ENCODE data around the gene PITPNM3.

PITPNM3 gene

GRCh38 chr17:6551356-6551755, 5.0 kb downstream of the PITPNM3 start:
- DNase-seq = no peak

GRCh38 chr17:6549384-6550036, 6.8 kb downstream of the PITPNM3 start:
- DNase-seq = no peak

- DNase-seq = no peak
These were observed 7.6 kb downstream of the PITPNM3 start for GRCh38 chr17:6548578-6549330.

GRCh38 chr17:6548034-6548433, 8.3 kb downstream of the PITPNM3 start:
- no peak for DNase-seq

GRCh38 chr17:6547336-6547735, 9.0 kb downstream of the PITPNM3 start:
- no peak for DNase-seq

GRCh38 chr17:6546069-6546718, 10.2 kb downstream of the PITPNM3 start:
- DNase-seq = no peak

GRCh38 chr17:6545291-6545690, 11.1 kb downstream of the PITPNM3 start:
- no peak for DNase-seq

GRCh38 chr17:6544011-6544370, 12.4 kb downstream of the PITPNM3 start:
- DNase-seq = no peak

- no peak for DNase-seq
These were observed 13.0 kb downstream of the PITPNM3 start for GRCh38 chr17:6543079-6544010.

GRCh38 chr17:6542577-6542976, 13.8 kb downstream of the PITPNM3 start:
- no peak for DNase-seq

GRCh38 chr17:6541886-6542285, 14.5 kb downstream of the PITPNM3 start:
- DNase-seq = no peak

- no peak for DNase-seq
These were observed 16.5 kb downstream of the PITPNM3 start for GRCh38 chr17:6539871-6540270.

- no peak for DNase-seq
These were observed 19.7 kb downstream of the PITPNM3 start for GRCh38 chr17:6536566-6537065.

- DNase-seq = no peak
These were observed 20.3 kb downstream of the PITPNM3 start for GRCh38 chr17:6536053-6536452.

- peak; percentile 26 for DNase-seq
These were observed 21.4 kb downstream of the PITPNM3 start for GRCh38 chr17:6534846-6535514.

GRCh38 chr17:6532441-6532885, 23.9 kb downstream of the PITPNM3 start:
- DNase-seq = no peak

- no peak for DNase-seq
These were observed 24.8 kb downstream of the PITPNM3 start for GRCh38 chr17:6531575-6531974.

GRCh38 chr17:6530324-6530920, 25.9 kb downstream of the PITPNM3 start:
- DNase-seq = no peak

- no peak for DNase-seq
These were observed 27.8 kb downstream of the PITPNM3 start for GRCh38 chr17:6528557-6528956.

- no peak for DNase-seq
These were observed 29.8 kb downstream of the PITPNM3 start for GRCh38 chr17:6526362-6527152.

GRCh38 chr17:6525731-6526130, 30.6 kb downstream of the PITPNM3 start:
- DNase-seq = no peak
